ENCODE data around the gene ZNF484.
"Not testable (repeated sequence)": the region's sequence is repeated elsewhere in the genome, so short reads cannot be mapped to it uniquely, and the experiment has no call there.

Gene ZNF484

DNA sequence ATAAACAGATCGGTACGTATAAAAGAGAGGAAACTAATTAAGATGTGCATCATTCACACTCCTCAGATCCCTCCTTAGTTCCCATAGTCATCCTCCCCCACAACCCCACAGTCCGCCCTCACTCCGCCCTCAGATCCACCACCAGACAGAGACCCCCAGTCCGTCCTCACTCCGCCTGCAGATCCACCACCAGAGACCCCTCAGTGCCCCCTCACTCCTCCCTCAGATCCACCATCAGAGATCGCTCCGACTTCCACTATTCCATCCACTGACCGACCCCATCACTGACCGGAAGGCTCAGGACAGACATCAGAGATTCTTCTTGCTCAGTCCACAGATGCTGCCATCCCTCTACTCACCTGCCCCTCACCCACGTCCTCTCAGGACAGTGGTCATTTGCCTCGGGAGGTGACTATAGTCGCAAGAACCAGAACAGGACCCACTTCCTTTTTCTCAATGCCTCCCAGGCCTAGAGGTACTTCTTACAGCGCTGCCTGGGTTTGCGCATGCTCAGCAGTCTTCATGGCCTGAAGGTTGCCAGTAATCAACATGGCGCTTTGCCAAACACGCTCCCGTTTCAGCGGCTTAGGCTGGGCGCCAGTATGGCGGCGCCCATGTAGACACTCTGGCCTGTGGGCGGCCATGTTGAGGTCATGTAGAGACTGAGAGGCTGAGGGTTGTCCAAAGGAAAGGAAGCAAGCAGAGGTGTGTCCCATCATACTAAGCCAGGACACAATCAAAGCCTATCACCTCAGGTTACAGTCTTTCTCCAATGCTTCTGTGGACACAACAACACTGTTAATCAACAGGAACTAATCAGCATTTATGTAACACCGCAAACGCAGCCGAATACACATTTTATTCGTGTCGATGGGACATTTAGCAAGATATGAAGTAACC, at the start of gene ZNF484:
Gene ZNF484 (minus strand): TSS at position 508 of the 900 bp plus-strand sequence. CDS start 3,009 bp downstream, outside the sequence.
- peak; percentile 80 for DNase-seq (ENCODE audit: low read depth, low spot score)
- CTCF ChIA-PET, result no interaction called here
- no peak for TF ChIP-seq CTCF (IDR thresholded peaks at IDR 0.05; ENCODE audit: insufficient read depth, low read length, missing control alignments)
- POLR2A ChIA-PET, result no interaction called here
- peak within 1 kb of the TSS; percentile 91 for H3K4me3 ChIP-seq (ENCODE audit: low read depth, low read length)

- no peak for DNase-seq (ENCODE audit: low read depth, low spot score)
- no peak overlapping the region for H3K4me3 ChIP-seq (ENCODE audit: low read depth, low read length)
- ChIA-PET CTCF (no interaction called here), POLR2A (no interaction called here)
- no peak for TF ChIP-seq CTCF (IDR thresholded peaks at IDR 0.05; ENCODE audit: insufficient read depth, low read length, missing control alignments)
Observed at GRCh38 chr9:92920437-92920836, 42.6 kb upstream of the ZNF484 start.

GRCh38 chr9:92917176-92917800, 39.5 kb upstream of the ZNF484 start:
- POLR2A ChIA-PET, result no interaction called here
- DNase-seq (ENCODE audit: low read depth, low spot score), result no peak

GRCh38 chr9:92911511-92912475, 34.0 kb upstream of the ZNF484 start:
- no peak for TF ChIP-seq CTCF (IDR thresholded peaks at IDR 0.05; ENCODE audit: insufficient read depth, low read length, missing control alignments)
- H3K4me3 ChIP-seq (ENCODE audit: low read depth, low read length), result no peak overlapping the region
- ChIA-PET CTCF (no interaction called here), POLR2A (no interaction called here)
- no peak for DNase-seq (ENCODE audit: low read depth, low spot score)

More at GRCh38 chr9:92917176-92917800, 39.5 kb upstream of the ZNF484 start:
- CTCF ChIA-PET, result no interaction called here
- TF ChIP-seq CTCF (IDR thresholded peaks at IDR 0.05; ENCODE audit: insufficient read depth, low read length, missing control alignments), result no peak
- H3K4me3 ChIP-seq (ENCODE audit: low read depth, low read length), result no peak overlapping the region

- DNase-seq (ENCODE audit: low read depth, low spot score); CTCF ChIA-PET; POLR2A ChIA-PET; H3K4me3 ChIP-seq (ENCODE audit: low read depth, low read length): not testable (repeated sequence)
Observed at GRCh38 chr9:92905137-92905536, 27.3 kb upstream of the ZNF484 start.

DNA sequence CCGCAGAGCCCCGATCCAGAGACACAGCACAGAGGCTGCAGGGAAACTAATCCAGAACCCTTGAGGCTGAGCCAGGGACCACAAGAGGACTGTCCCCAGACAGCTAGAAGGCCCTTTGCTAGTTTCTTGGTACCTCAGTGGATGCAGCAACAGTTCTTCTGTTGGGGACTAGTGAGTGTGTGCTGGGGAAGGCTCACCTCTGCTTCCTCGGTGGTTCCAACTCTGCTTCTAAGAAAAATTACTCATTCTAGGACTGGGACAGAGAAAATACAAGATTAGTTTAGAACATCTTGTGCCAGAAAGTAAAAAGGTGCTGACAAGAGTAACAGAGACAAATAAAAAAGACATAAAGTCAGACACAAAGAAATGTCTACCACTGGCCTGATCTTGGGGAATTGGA, 19.5 kb upstream of the ZNF484 start:
- no peak for DNase-seq (ENCODE audit: low read depth, low spot score)
- POLR2A ChIA-PET, result no interaction called here
- no peak overlapping the region for H3K4me3 ChIP-seq (ENCODE audit: low read depth, low read length)
- TF ChIP-seq CTCF (IDR thresholded peaks at IDR 0.05; ENCODE audit: insufficient read depth, low read length, missing control alignments), result no peak
- CTCF ChIA-PET, result no interaction called here

Data from AG04449 (cell line).